Neuronal stem cell (in vitro differentiated cells): ENCODE results near the gene MTARC1.

Experiments
- DNase-seq: peaks from one replicate; pipeline ENCODE4 v3.0.0-alpha.2; 2013; ENCODE audit warnings: low spot score
- H2AFZ ChIP-seq: one replicate; pipeline ENCODE4 v1.6.1; 2013; ENCODE audit warnings: mild to moderate bottlenecking, low read length, inconsistent platforms
- H2AK5ac ChIP-seq: 2 replicates; pipeline ENCODE4 v1.6.1; 2013; ENCODE audit warnings: low read depth, mild to moderate bottlenecking, inconsistent platforms, low read length, moderate library complexity, mixed read lengths
- H2BK120ac ChIP-seq: 2 replicates; pipeline ENCODE4 v1.6.1; 2013; ENCODE audit warnings: low read depth, mild to moderate bottlenecking, inconsistent platforms, low read length, moderate library complexity, mixed read lengths
- H2BK12ac ChIP-seq: one replicate; pipeline ENCODE4 v1.6.1; 2013; ENCODE audit warnings: low read length, inconsistent platforms
- H2BK15ac ChIP-seq: 2 replicates; pipeline ENCODE4 v1.6.1; 2013; ENCODE audit warnings: mild to moderate bottlenecking, low read length, inconsistent platforms, mixed read lengths
- H2BK5ac ChIP-seq: one replicate; pipeline ENCODE4 v1.6.1; 2013; ENCODE audit warnings: inconsistent platforms, mild to moderate bottlenecking, low read length, moderate library complexity
- H3K14ac ChIP-seq: one replicate; pipeline ENCODE4 v1.6.1; 2013; ENCODE audit warnings: low read length, inconsistent platforms
- H3K18ac ChIP-seq: 2 replicates; pipeline ENCODE4 v1.6.1; 2013; ENCODE audit warnings: low read length, inconsistent platforms
- H3K23ac ChIP-seq: 2 replicates; pipeline ENCODE4 v1.6.1; 2013; ENCODE audit warnings: low read depth, mild to moderate bottlenecking, mixed read lengths, low read length, inconsistent platforms; ENCODE audit not compliant: poor library complexity
- H3K27ac ChIP-seq: replicated peaks from 3 replicates; pipeline ENCODE4 v1.5.1; 2013; ENCODE audit warnings: low read length, inconsistent platforms
- H3K27me3 ChIP-seq, 3 experiments: 2 replicates each; pipeline ENCODE4 v1.6.1; 2013; ENCODE audit warnings: low read length in 3 of 3, mild to moderate bottlenecking in 2 of 3, inconsistent platforms in 1 of 3, low read depth in 1 of 3, mixed read lengths in 1 of 3, moderate library complexity in 1 of 3; ENCODE audit not compliant: control insufficient read depth in 3 of 3, insufficient read depth in 3 of 3
- H3K36me3 ChIP-seq, 2 donors: replicated peaks in 1 of 2; 2 replicates each; pipeline ENCODE4 v1.6.1; 2013; ENCODE audit warnings: low read length in 2 of 2; ENCODE audit not compliant: control insufficient read depth in 2 of 2, insufficient read depth in 2 of 2
- H3K4ac ChIP-seq: 2 replicates; pipeline ENCODE4 v1.6.1; 2013; ENCODE audit warnings: inconsistent platforms, mild to moderate bottlenecking, low read length, moderate library complexity
- H3K4me1 ChIP-seq, 2 donors: 1 replicate in 1 of 2; 2 replicates in 1 of 2; pipeline ENCODE4 v1.6.1; 2013; ENCODE audit warnings: low read length in 2 of 2, low read depth in 1 of 2; ENCODE audit not compliant: control insufficient read depth in 2 of 2, insufficient read depth in 1 of 2
- H3K4me2 ChIP-seq: one replicate; pipeline ENCODE4 v1.6.1; 2013; ENCODE audit warnings: mild to moderate bottlenecking, low read length, inconsistent platforms; ENCODE audit not compliant: insufficient read depth, poor library complexity, severe bottlenecking
- H3K4me3 ChIP-seq, 2 donors: 2 replicates each; pipeline ENCODE4 v1.5.1; 2013; ENCODE audit warnings: low read length in 2 of 2, mild to moderate bottlenecking in 2 of 2, inconsistent platforms in 1 of 2, moderate library complexity in 1 of 2
- H3K79me1 ChIP-seq: one replicate; pipeline ENCODE4 v1.6.1; 2013; ENCODE audit warnings: low read depth, mild to moderate bottlenecking, inconsistent platforms, low read length, moderate library complexity
- H3K9ac ChIP-seq: one replicate; pipeline ENCODE4 v1.6.1; 2013; ENCODE audit warnings: mild to moderate bottlenecking, low read depth, low read length, inconsistent platforms; ENCODE audit not compliant: poor library complexity
- H3K9me3 ChIP-seq, 2 donors: replicated peaks in 1 of 2; 2 replicates each; pipeline versions ENCODE3 to v1.6.1; 2013; ENCODE audit warnings: low read length in 2 of 2, mild to moderate bottlenecking in 2 of 2, inconsistent platforms in 1 of 2, low read depth in 1 of 2, mixed read lengths in 1 of 2, moderate library complexity in 1 of 2; ENCODE audit not compliant: control insufficient read depth in 2 of 2, insufficient read depth in 1 of 2
- H4K8ac ChIP-seq: one replicate; pipeline ENCODE4 v1.6.1; 2013; ENCODE audit warnings: low read depth, mild to moderate bottlenecking, inconsistent platforms, low read length, moderate library complexity
- H4K91ac ChIP-seq: one replicate; pipeline ENCODE4 v1.6.1; 2013; ENCODE audit warnings: low read length, low read depth, mild to moderate bottlenecking, inconsistent platforms; ENCODE audit not compliant: poor library complexity
- WGBS, 2 donors: extraction: QIAGEN DNeasy Blood & Tissue Kit; methylation state at CpG; one replicate each; pipeline ENCODE4 v1.1.7; 2013; ENCODE audit warnings: missing lambda C conversion rate in 2 of 2, mixed read lengths in 1 of 2; ENCODE audit not compliant: insufficient read length in 2 of 2, insufficient replicate concordance in 1 of 2; ENCODE audit errors: extremely low coverage in 2 of 2; 5-methylcytosine and 5-hydroxymethylcytosine counted together

The MTARC1 gene

DNA sequence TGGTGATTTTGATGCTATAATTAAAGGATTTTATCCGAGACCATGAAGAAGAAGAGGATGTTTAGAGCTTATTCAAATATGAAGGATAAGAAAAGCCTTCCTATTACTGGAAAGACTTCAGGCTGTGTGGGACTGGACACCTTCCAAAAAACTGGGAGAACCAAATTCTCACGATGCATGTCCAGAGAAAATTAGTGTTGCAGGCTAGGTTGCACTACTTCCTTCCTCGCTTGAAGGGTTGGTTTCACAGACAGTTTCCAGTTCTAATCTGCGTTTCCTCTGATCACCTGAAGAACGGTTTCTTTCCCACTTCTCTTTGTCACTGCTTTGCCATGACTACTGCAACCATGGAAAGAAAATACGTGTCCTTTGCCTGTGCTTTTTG, 36.6 kb upstream of the MTARC1 start:
- H2BK5ac ChIP-seq: no peak overlapping the region
- no CpG with 5 or more reads among the region's 6 CpGs for WGBS, 2 donors
- H3K4me1 ChIP-seq: peaks cover 2 to 3% of the 10 kb centered on the region in 2 donors
- no peak overlapping the region for H2BK12ac ChIP-seq
- no peak overlapping the region for H3K4ac ChIP-seq
- DNase-seq: no peak
- no peak overlapping the region for H3K9ac ChIP-seq
- no peak overlapping the region for H4K91ac ChIP-seq
- no peak overlapping the region for H3K27ac ChIP-seq
- H3K36me3 ChIP-seq: no peaks in the 10 kb centered on the region
- no peaks in the 10 kb centered on the region for H3K79me1 ChIP-seq
- H2BK120ac ChIP-seq: no peak overlapping the region
- no peak overlapping the region for H3K4me2 ChIP-seq
- no peak overlapping the region for H3K4me3 ChIP-seq
- H2AFZ ChIP-seq: no peak overlapping the region
- H2AK5ac ChIP-seq: no peak overlapping the region
- no peak overlapping the region for H2BK15ac ChIP-seq
- no peak overlapping the region for H3K23ac ChIP-seq
- H3K9me3 ChIP-seq: no peaks in the 10 kb centered on the region
- no peak overlapping the region for H4K8ac ChIP-seq
- H3K18ac ChIP-seq: no peak overlapping the region
- H3K14ac ChIP-seq: no peak overlapping the region
- peaks cover 8 to 40% (median 20%) of the 10 kb centered on the region in 3 experiments for H3K27me3 ChIP-seq

DNA sequence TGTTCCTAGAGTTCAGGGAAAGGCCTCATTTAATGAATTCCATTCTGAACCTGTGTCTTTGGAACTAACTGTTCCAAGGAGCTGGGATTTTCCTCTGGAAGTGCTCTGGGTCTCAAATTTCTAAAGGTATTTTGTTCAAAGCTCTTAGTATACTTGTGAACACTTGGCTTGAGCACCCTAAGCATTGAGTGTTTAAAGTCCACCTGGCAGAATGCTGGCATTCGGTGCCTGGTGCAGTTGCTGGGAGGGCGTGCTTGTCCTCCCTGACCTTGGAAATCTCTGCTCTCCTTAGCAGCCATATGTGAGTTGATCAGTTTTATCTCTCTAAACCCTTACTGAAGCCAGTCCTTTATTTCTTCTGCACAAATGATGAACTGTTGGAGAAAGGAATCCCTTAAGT, 35.6 kb upstream of the MTARC1 start:
- H2BK12ac ChIP-seq: no peak overlapping the region
- WGBS, 2 donors: no CpG with 5 or more reads among the region's 2 CpGs
- H3K9me3 ChIP-seq: no peaks in the 10 kb centered on the region
- no peak overlapping the region for H4K8ac ChIP-seq
- peaks cover 0 to 4% of the 10 kb centered on the region in 2 donors for H3K36me3 ChIP-seq
- H3K27me3 ChIP-seq: peaks cover 8 to 38% (median 17%) of the 10 kb centered on the region in 3 experiments
- no peak overlapping the region for H3K4me3 ChIP-seq
- H2AFZ ChIP-seq: no peak overlapping the region
- H3K4me2 ChIP-seq: no peak overlapping the region
- DNase-seq: no peak
- H3K4me1 ChIP-seq: peaks cover 2 to 3% of the 10 kb centered on the region in 2 donors
- H3K14ac ChIP-seq: no peak overlapping the region
- no peak overlapping the region for H4K91ac ChIP-seq
- no peak overlapping the region for H2BK5ac ChIP-seq
- no peak overlapping the region for H3K9ac ChIP-seq
- no peak overlapping the region for H3K23ac ChIP-seq
- H3K79me1 ChIP-seq: no peaks in the 10 kb centered on the region
- no peak overlapping the region for H2BK15ac ChIP-seq
- H2BK120ac ChIP-seq: no peak overlapping the region
- no peak overlapping the region for H3K4ac ChIP-seq
- no peak overlapping the region for H3K27ac ChIP-seq
- no peak overlapping the region for H2AK5ac ChIP-seq
- no peak overlapping the region for H3K18ac ChIP-seq

DNA sequence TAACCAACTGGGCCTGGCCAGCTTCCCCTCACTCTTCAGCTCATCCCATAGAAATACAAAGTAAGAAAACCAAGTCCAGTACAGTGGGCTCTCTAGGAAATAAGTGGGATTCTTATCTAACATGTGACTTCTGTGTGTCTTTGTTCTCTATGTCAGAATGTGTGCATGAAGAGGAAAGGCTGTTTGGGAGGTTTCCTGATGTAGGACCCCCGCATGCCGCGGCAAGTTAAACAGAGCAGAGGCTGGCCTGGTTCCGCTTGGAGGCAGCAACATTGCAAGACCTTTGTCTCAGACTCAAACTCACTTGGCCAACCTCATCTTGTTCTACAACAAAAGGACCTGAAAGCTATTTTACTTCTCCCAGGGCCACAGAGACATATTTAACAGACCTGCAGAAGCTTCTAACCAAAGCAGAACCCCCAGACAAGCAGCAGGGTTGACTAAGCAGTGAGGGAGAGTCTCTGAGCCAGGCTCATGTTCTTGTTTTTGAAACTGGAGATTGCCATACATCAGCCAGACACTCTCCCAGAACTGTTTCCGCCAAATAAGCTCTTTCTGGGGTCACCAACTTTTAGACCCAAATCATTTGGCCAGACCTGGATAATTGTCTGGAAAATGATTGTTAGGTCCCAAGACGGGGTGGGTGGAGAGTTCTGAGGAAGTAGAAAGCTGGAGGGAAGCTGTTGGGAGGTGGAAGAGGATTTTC, 32.3 kb upstream of the MTARC1 start:
- Histone ChIP-seq H3K4me1 (no peaks in the 10 kb centered on the region), H3K27ac (no peak overlapping the region), H3K9me3 (no peaks in the 10 kb centered on the region), H2BK5ac (no peak overlapping the region), H3K23ac (no peak overlapping the region), H3K36me3 (peaks cover 0 to 5% of the 10 kb centered on the region in 2 donors), H3K9ac (no peak overlapping the region), H2AFZ (no peak overlapping the region), H3K27me3 (peaks cover 0 to 7% (median 0%) of the 10 kb centered on the region in 3 experiments), H3K14ac (no peak overlapping the region), H2BK120ac (no peak overlapping the region), H3K18ac (no peak overlapping the region), H3K79me1 (no peaks in the 10 kb centered on the region), H3K4ac (no peak overlapping the region), H2AK5ac (no peak overlapping the region), H3K4me3 (no peak overlapping the region), H3K4me2 (no peak overlapping the region), H2BK15ac (no peak overlapping the region), H4K91ac (no peak overlapping the region), H2BK12ac (no peak overlapping the region), H4K8ac (no peak overlapping the region)
- no peak for DNase-seq
- no CpG with 5 or more reads among the region's 6 CpGs for WGBS, 2 donors

DNA sequence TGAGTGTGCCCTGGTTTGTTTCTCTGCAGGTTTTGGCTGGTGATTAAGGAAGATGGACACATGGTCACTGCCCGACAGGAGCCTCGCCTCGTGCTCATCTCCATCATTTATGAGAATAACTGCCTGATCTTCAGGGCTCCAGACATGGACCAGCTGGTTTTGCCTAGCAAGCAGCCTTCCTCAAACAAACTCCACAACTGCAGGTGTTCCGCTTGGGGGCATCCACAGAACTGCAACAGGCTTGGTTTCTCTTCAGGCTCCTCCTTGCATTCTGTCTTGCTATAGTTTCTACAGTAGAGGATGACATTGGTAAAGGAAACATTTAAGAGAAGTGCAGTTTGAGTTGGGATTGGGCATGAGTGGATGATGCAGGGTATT, 31.8 kb upstream of the MTARC1 start:
- Histone ChIP-seq H2BK5ac (no peak overlapping the region), H3K36me3 (peaks cover 0 to 5% of the 10 kb centered on the region in 2 donors), H2AFZ (no peak overlapping the region), H3K4me3 (no peak overlapping the region), H3K9ac (no peak overlapping the region), H3K4me2 (no peak overlapping the region), H2BK12ac (no peak overlapping the region), H3K9me3 (no peaks in the 10 kb centered on the region), H3K27ac (no peak overlapping the region), H3K4ac (no peak overlapping the region), H3K79me1 (no peaks in the 10 kb centered on the region), H4K8ac (no peak overlapping the region), H2AK5ac (no peak overlapping the region), H2BK15ac (no peak overlapping the region), H2BK120ac (no peak overlapping the region), H3K23ac (no peak overlapping the region), H3K14ac (no peak overlapping the region), H3K4me1 (no peaks in the 10 kb centered on the region), H3K18ac (no peak overlapping the region), H3K27me3 (peaks cover 0 to 2% (median 0%) of the 10 kb centered on the region in 3 experiments), H4K91ac (no peak overlapping the region)
- no CpG with 5 or more reads among the region's 4 CpGs for WGBS, 2 donors
- no peak for DNase-seq
